GM18858 (cell line): Measurements from ENCODE around the gene PSTK.

Source experiments
- ATAC-seq: cut with Tn5 transposase; IDR thresholded peaks from one replicate; pipeline ENCODE4 v1.9.1; 2021; ENCODE audit not compliant: unreplicated experiment

PSTK gene

GRCh38 chr10:123018531-123018930 is 38.3 kb downstream of the PSTK start:
- ATAC-seq = no peak

- ATAC-seq = no peak
Measured at GRCh38 chr10:123019264-123019663, 39.1 kb downstream of the PSTK start.

GRCh38 chr10:123019941-123020703 is 39.9 kb downstream of the PSTK start:
- no peak for ATAC-seq

GRCh38 chr10:123021517-123021916 is 41.3 kb downstream of the PSTK start:
- no peak for ATAC-seq

GRCh38 chr10:123024540-123024939 is 44.3 kb downstream of the PSTK start:
- no peak for ATAC-seq

GRCh38 chr10:123026302-123026701 is 46.1 kb downstream of the PSTK start:
- ATAC-seq = no peak

- ATAC-seq = no peak
Measured at GRCh38 chr10:123027861-123028260, 47.7 kb downstream of the PSTK start.

GRCh38 chr10:123031124-123031523 is 50.9 kb downstream of the PSTK start:
- ATAC-seq = no peak

GRCh38 chr10:123034332-123034731 is 54.1 kb downstream of the PSTK start:
- ATAC-seq = no peak

GRCh38 chr10:123035467-123036086 is 55.4 kb downstream of the PSTK start:
- no peak for ATAC-seq

GRCh38 chr10:123038782-123039631 is 58.8 kb downstream of the PSTK start:
- ATAC-seq = no peak

- ATAC-seq = no peak
Measured at GRCh38 chr10:123039632-123039930, 59.4 kb downstream of the PSTK start.
